Left kidney (tissue), 2 donors: ENCODE data around the gene CHRNA9. TPM values are rescaled to one million over a fixed set of nuclear protein-coding genes. Genes with fewer than 3 reads are reported as not detected.
"Not testable (repeated sequence)": the region's sequence is repeated elsewhere in the genome, so short reads cannot be mapped to it uniquely, and the experiment has no call there.

Experiments used
- DNase-seq: peaks from one replicate; pipeline ENCODE4 v3.0.0-alpha.2; 2013
- polyA plus RNA-seq: library from polyadenylated mRNA; unstranded; fragments of 120-200 nt; gene quantifications from one replicate; pipeline ENCODE4 v1.2.1, GENCODE V29; 2013; ENCODE audit not compliant: insufficient read length

CHRNA9 gene
- polyA plus RNA-seq, 1 donor, result 1.4 TPM

GRCh38 chr4:40380647-40381046 is 45.5 kb downstream of the CHRNA9 start:
- no peak for DNase-seq

- DNase-seq, result no peak
These were observed 53.1 kb downstream of the CHRNA9 start for GRCh38 chr4:40388239-40388638.

GRCh38 chr4:40389986-40390385 is 54.9 kb downstream of the CHRNA9 start:
- no peak for DNase-seq

- DNase-seq, result not testable (repeated sequence)
These were observed 57.1 kb downstream of the CHRNA9 start for GRCh38 chr4:40392241-40392640.

GRCh38 chr4:40394236-40394635 is 59.1 kb downstream of the CHRNA9 start:
- DNase-seq, result no peak

GRCh38 chr4:40395166-40395900 is 60.2 kb downstream of the CHRNA9 start:
- no peak for DNase-seq

- DNase-seq, result peak; percentile 84
These were observed 61.0 kb downstream of the CHRNA9 start for GRCh38 chr4:40395908-40396793.

GRCh38 chr4:40399578-40399977 is 64.4 kb downstream of the CHRNA9 start:
- DNase-seq, result no peak

GRCh38 chr4:40401096-40401495 is 66.0 kb downstream of the CHRNA9 start:
- DNase-seq, result no peak

GRCh38 chr4:40401631-40402030 is 66.5 kb downstream of the CHRNA9 start:
- peak; percentile 55 for DNase-seq

GRCh38 chr4:40402556-40402955 is 67.4 kb downstream of the CHRNA9 start:
- DNase-seq, result no peak

- DNase-seq, result no peak
These were observed 67.9 kb downstream of the CHRNA9 start for GRCh38 chr4:40403081-40403480.

Other genes starting within 250 kb of the CHRNA9 start
- gene RHOH, start 138.3 kb upstream of the CHRNA9 start, polyA plus RNA-seq, result 0.50 TPM